Activated CD8-positive, alpha-beta memory T cell treated with anti-CD3 and anti-CD28 coated beads, Interleukin-2, amount 50 U/mL, for 1 hour (primary cell): Measurements from ENCODE around the gene PRKCA.
"Not testable (repeated sequence)": the region's sequence is repeated elsewhere in the genome, so short reads cannot be mapped to it uniquely, and the experiment has no call there.

ENCODE experiments used
- DNase-seq: peaks from one replicate; pipeline ENCODE4 v3.0.0-alpha.2; 2020; ENCODE audit errors: extremely low read depth

PRKCA gene

DNA sequence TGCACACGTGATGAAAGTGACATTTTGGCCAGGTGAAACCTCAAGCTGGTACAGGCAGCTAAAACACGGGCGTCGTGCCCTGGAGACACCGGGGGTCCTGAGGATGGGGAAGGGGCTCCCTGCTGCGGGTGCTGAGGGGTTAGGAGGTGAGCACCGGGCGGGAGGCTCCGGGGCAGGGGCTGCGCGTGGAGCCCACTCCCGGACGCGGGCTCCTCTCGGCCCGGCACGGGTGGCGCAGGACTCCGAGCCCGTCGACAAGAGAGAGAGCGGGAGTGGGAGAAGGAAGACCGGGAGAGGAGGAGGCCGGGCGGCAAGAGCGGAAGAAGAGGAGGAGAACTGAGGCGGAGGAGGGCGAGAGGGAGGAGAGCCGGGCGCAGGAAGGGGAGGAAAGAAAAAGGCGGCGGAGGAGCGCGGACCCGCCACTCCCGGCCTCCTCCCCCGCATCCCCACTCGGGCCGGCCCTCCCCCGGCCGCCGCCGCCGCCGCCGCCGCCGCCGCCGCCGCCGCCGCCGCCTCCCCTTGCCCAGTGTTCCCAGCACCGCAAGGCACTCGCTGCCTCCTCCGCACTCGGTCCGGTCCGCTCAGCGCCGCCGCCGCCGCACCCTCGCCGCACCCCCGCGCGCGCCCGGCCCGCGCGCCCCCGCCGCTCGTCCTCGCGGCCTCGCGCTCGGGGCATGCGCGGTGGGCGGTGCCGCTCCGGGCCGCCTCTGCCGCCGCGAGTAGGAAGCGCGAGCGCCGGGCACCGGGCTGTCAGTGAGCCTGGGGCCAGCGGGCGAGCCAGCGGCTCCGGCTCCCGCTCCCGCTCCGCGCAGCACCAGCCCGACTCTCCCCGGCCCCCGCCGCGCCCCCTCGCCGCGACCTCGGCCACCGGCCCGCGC, at the start of gene PRKCA:
Gene PRKCA, plus strand, starts transcription at position 750 of the 878 bp plus-strand sequence.
- DNase-seq: no peak

DNA sequence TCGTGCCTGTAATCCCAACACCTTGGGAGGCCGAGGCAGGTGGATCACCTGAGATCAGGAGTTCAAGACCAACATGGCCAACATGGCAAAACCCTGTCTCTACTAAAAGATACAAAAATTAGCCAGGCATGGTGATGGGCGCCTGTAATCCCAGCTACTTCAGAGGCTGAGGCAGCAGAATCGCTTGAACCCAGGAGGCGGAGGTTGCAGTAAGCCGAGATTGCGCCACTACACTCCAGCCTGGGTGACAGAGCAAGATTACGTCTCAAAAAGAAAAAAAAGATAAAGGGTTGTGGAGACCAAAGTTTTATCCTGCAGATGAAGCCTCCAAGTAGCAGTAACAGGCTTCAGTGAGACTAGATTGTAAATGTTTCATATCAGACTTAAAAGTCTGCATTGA, 49.0 kb upstream of the PRKCA start:
- not testable (repeated sequence) for DNase-seq

DNA sequence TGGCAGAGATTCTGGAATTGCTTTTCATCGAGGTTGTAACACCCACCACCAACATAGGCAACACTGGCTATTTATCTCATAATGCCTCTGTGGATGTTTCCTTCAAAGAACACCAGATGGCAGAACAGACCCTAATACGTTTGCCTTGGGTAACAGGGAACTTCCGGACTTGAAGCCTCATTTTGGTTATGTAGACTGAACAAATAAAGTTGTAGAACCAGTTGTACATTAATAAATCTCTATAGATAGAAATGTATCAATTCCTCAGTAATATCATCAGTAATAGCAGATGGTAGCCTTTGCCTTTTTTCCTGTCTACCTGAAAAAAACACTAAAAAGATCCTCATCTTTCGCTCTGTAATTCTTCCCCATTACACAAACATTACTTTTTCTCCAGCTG, 47.3 kb upstream of the PRKCA start:
- no peak for DNase-seq

DNA sequence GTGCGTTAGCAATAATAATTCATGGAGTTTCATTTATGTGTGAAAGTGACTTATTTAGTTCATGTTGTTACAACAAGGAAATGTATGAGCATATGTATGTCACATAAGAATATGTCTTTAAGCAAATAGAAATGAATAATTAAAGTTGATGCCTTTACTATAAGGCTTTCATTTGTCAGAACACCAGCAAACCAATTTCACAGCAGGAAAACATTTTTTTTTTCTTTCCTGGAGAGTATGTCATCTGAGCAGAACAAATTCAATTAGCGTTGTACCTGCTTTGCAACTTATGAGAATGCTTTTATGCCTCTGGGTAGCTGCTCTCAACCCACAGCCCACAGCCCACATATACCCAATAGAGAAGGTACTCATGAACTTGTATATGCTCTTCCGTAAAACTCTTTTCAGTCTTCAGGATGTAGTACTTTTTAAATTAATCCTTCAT, 46.9 kb upstream of the PRKCA start:
- no peak for DNase-seq

DNA sequence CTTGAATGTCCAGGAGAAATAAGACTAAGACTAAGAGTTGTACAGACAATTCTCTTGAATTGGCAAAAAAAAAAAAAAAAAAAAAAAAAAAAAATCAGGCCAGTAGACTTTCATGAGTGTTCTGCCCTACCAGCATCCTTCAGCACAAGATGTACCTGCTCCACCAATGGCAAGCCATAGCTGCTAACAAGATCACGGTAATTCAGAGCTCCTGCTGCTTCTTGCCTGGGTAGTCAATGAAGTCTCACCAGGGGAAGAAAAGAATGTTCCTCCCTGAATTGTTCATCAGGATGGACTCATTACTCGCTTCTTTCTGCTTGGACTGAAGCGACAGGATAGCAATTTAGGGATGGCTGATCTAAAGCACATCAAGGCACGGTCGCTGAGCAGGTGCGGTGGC, 42.1 kb upstream of the PRKCA start:
- no peak for DNase-seq

DNA sequence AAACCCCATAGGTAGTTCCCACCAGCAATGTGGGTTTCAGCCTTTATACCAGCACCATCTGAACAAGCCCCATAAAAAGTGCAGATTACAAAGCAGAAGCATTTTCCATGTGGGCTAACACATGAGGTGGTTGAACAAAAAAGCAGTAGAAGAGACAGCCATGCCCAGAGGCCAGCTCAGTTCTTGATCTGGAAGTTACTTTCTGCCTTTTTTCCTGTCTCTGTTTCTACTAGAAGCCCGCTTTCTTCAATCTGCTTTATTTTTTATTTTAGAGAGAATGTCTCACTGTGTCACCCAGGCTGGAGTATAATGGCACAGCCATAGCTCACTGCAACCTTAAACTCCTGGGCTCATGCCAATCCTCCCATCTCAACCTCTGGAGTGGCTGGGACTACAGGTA, 41.7 kb upstream of the PRKCA start:
- no peak for DNase-seq

DNA sequence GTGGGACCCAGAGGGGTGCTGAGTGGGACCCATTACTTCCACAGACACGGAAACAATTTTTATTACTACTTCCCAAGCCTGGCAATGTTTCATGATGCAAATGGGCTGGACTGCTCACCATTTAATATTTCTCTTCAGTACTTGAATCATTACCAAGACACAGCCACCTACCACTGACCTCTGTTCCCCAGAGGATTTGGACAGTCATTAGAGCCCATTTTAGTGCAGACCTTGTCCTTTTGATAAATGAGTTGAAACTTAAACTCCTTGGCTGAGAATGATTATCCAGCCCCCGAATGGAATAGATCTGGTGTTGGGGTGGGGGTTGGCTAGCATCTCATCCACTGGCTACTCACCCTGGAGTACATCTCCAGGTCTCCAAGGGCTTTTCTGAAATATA, 39.6 kb upstream of the PRKCA start:
- DNase-seq: no peak

DNA sequence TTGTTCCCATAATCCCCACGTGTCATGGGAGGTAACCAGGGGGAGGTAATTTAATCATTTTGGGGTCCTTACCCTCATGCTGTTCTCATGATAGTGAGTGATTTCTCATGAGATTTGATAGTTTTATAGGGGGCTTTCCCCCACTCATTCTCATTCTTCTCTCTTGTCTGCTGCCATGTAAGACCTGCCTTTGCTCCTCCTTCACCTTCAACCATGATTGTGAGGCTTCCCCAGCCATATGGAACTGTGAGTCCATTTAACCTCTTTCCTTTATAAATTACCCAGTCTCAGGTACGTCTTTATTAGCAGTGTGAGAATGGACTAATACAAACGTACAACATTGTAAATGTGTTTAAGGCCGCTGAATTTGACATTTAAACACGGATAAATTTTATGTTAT, 37.7 kb upstream of the PRKCA start:
- DNase-seq: no peak

DNA sequence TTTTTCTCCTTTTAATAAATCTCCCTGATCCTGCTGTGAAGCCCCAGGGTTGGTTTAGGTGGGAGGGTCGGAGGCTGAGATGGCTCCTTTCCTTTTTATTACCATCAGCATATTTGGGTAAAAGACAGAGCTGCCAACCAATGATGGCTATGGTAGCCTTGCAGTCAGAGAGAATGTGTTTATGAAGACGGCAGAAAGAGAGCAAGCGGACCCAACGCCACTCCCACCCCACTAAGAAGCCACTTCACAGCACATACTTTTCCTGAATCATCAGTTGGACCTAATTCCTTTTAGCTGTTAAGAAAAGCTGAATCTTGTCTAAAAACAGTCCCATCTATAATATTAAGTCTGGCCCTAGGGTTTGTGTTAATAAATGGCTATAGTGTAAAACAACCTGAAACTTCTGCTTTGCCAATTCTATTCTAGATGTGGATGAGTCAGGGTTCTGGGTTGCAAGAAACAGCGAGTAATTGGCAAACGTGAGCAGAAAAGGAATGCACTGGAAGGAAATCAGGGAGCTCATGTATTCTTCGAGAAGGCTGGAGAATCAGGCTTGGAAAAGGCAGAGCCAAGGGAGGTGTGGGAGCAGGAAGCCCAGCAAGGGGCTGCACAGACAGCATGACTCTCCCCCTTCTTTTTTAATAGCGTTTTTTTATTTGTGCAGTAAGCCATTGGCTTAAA, 34.0 kb upstream of the PRKCA start:
- no peak for DNase-seq

DNA sequence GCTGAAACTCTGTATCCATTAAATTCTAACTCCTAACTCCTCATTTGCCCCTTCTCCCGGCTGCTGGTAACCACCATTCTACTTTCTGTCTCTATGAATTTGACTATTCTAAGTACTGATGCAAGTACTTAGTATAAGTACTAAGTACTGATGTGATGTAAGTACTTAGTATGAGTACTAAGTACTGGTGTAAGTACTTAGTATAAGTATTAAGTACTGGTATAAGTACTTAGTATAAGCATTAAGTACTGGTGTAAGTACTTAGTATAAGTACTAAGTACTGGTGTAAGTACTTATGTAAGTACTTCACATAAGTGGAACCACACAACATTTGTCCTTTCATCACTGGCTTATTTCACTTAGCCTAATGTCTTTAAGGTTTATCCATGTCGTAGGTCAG, 32.3 kb upstream of the PRKCA start:
- no peak for DNase-seq

DNA sequence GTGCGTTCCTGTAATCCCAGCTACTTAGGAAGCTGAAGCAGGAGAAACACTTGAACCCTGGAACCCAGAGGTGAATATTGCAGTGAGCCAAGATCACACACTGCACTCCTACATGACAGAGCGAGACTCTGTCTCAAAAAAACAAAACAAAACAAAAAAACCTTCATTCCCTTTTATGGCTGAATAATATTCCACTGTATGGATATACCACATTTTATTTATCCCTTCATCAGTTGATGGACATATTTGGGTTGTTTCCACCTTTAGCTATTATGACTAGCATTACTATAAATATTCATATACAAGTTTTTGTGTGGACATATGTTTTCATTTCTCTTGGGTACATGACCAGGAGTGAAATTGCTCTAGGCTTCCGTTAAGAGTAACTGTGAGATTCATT, 30.9 kb upstream of the PRKCA start:
- no peak for DNase-seq

DNA sequence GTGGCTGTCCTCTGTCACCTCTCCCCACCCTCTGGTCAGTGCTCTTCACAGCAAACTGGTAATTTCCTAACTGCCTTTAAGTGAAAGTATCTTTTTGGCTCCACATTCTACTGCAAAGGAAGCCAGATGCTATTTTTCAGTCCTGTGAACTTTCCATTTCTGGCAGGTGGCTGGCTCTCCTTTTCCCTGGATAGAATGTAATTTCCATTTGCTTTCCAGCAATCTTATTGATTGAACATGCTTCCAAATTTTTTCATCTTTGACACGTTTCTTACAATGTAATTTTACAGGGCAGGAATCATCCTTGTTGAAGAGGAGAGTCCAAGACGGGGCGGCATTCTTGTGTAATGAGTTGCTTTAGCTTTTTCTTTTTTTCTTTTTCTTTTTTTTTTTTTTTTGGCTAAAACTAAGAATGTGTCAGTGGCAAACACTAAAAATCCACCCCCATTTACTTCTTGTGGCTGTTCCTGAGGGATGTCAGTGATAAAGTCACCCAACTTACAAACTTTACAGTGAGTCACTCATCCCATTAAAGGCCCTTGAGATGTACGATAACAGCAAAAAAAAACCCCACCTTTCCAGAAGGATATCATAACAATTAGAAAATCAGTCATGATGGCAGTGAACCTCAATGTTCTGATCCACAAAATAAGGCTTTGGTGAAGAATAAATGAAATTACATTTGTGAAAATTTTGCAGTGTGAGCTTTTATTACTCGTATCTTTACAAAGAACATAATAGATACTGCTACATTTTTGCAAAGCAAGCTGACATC, 29.4 kb upstream of the PRKCA start:
- DNase-seq: no peak

DNA sequence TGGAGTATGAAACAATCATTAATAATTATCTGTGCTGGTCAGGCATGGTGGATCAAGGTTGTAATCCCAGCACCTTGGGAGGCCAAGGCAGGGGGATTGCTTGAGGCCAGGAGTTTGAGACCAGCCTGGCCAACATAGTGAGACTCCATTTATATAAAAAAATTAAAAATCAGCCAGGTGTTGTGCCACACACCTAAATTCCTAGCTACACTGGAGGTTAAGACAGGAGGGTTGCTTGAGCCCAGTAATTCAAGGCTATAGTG, 28.9 kb upstream of the PRKCA start:
- no peak for DNase-seq

DNA sequence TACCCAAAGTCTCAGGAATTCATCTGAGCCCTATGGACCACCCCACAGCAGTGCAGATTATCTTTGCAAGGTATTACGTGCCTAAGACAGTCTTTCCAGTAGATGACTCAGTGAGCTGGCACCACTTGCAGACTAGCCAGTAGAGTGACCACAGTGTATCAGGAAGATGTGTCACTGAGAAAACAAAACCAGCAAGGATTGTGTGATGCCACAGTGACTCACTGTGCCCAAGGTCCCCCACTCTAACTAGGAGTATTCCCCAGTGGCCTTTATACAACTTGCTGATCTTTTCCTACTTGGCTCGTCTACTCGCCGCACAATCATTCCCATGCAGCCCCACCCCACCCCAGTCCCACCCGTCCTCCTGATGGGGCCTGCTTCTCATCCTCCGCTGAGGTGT, 26.8 kb upstream of the PRKCA start:
- DNase-seq: no peak

DNA sequence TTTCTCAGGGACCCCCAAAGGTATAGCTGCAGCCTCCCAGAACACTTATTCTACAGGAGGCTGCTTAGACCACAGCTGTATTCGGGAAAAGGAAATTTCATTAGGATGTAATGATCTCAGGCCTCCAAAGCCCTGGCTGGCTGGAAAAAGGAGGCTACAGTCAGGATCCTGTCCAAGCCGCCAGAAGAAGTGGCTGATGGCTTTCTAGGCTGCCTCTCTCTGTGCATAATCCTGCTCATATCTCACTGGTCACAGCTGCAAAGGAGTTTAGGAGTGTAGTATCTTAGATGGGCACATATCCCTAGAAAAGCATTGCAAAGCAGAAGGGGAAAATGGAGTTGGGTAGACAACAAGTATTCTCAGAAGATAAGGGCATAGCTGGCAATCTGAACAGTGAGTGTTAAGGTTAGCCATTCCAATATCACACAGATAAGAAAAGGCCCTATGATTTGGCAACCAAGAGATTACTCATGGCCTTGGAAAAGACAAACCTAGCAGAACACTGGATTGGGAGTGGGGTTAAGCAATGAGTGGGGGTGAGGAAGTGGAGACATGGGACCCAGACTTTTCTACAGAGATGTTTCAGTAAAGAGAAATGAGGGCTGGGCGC, 26.0 kb upstream of the PRKCA start:
- DNase-seq: no peak

DNA sequence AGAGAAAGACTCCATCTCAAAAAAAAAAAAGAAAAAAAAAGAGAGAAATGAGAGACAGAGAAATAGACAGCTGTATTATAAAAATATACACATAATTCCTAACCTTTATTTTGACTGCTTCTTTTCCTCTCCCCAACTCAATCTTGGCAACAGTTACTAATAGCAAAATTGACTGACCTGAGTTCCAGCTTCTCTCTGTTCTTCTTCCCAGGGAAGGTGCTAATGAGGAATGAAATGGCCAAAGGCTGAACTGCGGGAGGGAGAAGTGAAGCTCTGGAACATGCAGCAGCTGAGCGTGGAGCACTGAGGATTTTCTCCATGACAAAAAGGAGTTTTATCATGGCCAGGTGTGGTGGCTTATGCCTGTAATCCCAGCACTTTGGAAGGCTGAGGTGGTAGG, 25.2 kb upstream of the PRKCA start:
- DNase-seq: no peak

DNA sequence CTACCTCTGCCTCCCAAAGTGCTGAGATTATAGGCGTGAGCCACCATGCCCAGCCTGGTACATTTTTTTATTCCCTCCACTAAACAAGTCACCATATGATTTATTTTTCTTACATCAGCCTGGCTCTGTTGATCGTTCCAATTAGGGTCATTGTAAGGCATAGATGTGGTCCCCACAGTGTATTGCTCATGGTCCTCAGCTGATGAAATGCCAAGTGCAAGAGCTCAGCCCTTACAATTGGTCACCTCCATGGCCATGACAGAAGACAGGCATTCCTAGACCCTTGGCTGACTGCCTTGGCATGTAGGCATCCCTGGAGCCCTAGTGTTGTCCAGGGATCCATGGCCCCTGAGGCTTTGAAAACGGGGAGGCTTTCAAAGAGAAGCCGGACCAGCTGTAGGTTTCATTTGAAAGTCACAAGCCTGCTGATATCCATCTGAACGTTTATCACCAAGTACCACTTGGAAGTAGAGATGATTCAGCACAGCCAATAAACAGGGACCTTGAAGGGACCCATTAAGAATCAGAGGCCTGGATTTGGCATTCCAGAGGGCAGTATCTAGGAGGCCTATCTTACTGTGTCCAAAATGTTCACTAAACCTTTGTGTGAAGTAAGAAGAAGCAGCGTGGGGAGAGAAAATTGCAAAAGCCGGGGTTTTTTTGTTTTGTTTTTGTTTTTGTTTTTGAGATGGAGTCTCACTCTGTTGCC, 20.6 kb upstream of the PRKCA start:
- no peak for DNase-seq

DNA sequence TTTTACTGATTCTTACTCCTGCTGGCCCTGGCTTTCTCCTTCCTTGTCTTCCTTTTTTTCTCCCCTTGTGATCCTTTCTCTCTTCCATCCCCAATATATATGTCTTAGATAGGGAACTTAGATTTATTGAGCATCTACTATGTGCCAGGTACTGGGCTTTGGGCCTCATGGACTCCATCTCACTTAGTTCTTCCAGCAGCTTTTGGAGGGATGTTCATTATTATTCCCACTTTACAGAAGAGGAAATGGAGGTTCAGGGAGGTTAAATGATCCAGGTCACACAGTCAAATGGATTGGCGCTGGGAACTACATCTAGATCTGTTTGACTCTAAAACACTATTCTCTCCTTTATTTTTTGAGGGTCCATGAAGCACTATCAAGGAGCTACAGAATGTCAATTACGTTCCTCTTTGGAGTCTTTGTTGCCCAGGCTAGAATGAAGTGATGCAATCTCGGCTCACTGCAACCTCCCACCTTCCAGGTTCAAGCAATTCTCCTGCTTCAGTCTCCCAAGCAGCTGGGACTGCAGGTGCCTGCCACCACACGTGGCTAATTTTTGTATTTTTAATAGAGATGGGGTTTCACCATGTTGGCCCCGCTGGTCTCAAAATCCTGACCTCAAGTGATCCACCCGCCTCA, 19.0 kb upstream of the PRKCA start:
- no peak for DNase-seq

DNA sequence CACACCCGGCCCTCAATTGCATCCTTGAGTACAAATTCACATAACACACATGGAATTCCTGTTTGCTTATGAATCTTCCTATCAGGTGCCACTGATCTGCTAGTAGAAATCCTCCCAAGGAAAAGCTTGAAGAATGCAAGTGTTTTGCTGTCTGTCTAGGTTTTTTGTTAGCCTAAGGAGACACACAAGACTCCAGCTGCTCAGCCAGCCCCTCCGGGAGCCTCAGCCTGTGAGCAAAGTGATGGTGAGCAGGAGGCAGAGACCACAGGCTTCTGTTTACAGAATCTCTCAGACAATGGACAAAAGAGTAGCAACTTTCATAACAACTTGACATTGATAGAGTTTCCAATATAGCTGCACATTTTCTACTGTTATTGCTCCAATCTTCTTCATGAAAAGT, 18.4 kb upstream of the PRKCA start:
- no peak for DNase-seq

DNA sequence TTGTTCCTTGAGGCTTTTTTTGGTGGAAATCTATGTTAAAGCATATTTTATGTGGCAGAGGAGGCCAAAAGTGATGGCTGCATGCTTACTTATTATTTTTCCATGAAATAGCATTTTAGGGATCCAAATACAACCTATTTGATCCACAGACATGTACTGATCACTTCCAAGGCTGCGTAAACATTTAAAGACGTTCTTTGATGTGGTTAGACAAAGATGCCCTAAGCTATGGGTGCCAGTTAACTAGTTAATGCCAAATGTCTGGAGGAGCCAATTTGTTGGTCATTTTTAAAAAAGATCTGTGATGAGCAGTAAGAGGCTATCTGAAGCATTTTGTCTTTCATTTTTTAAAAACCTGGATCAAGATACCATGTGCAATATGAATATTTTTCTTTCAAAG, 17.3 kb upstream of the PRKCA start:
- DNase-seq: no peak

DNA sequence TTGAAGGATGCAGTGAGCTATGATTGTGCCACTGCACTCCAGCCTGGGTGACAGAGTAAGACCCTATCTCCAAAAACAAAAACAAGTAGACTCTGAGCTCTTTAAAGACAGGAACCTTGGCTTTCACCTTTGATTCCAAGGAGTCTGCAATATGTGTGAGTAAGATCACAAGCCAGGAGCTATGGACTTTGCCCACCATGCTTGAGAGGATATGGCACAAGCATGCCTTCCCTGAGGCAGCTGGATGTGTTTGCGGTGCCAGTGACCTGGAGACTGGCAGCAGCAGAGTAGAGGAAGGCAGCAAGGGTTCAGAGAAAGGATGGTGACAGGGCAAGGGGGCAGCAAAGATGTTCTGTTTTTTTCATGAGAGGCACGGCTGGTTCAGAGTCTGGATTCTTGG, 14.5 kb upstream of the PRKCA start:
- no peak for DNase-seq
